Prostate gland (tissue), 2 donors: ENCODE results near the gene DYRK2. TPM values are rescaled to one million over a fixed set of nuclear protein-coding genes. Genes with fewer than 3 reads are reported as not detected.

Experiments
- DNase-seq: peaks from one replicate; pipeline ENCODE4 v3.0.0-alpha.2; 2019; ENCODE audit warnings: low spot score
- H3K27ac ChIP-seq, 2 donors: fragments of 200-600 bp; sonication (generic); 2 replicates each; pipeline ENCODE4 v1.5.1; 2017 to 2019
- H3K27me3 ChIP-seq: fragments of 200-600 bp; sonication (generic); replicated peaks from 2 replicates; pipeline ENCODE4 v1.5.1; 2019; ENCODE audit not compliant: insufficient read depth
- H3K36me3 ChIP-seq, 2 donors: fragments of 200-600 bp; sonication (generic); 1 replicate in 1 of 2; 2 replicates in 1 of 2; pipeline versions ENCODE4 v1.5.1 to v1.8.1; 2017 to 2019
- H3K4me1 ChIP-seq: fragments of 200-600 bp; sonication (generic); replicated peaks from 2 replicates; pipeline ENCODE4 v1.5.1; 2019
- H3K4me3 ChIP-seq, 2 donors: fragments of 200-600 bp; sonication (generic); 2 replicates each; pipeline ENCODE4 v1.5.1; 2017 to 2019
- H3K9me3 ChIP-seq: fragments of 200-600 bp; sonication (generic); 2 replicates; pipeline ENCODE4 v1.5.1; 2017
- CTCF ChIP-seq, 4 experiments: fragments of 200-600 bp in 2 of 4; fragments of 450-650 bp in 2 of 4; sonication (generic) in 2 of 4; IDR thresholded peaks; 1 replicate in 3 of 4; 2 replicates in 1 of 4; pipeline ENCODE4 v1.5.1; 2016 to 2019; ENCODE audit warnings: antibody characterized with exemption in 4 of 4, mild to moderate bottlenecking in 2 of 4, moderate library complexity in 2 of 4
- POLR2A ChIP-seq: fragments of 450-650 bp; IDR thresholded peaks from one replicate; pipeline ENCODE4 v1.6.1; 2016; ENCODE audit warnings: antibody characterized with exemption, mild to moderate bottlenecking
- POLR2AphosphoS5 ChIP-seq: sonication (generic); formaldehyde crosslinking; IDR thresholded peaks from one replicate; pipeline ENCODE4 v1.6.1; 2017; ENCODE audit warnings: antibody characterized with exemption
- WGBS: methylation state at CpG from one replicate; pipeline ENCODE4 v1.1.5; 2018; 5-methylcytosine and 5-hydroxymethylcytosine counted together
- intact Hi-C: fragments of 100-400 bp; cut with DNase I; formaldehyde crosslinking; loops from one replicate; pipeline ENCODE4 v1.14.2; 2022
- total RNA-seq, 2 donors: library from RNA; depleted of rRNA; stranded (reverse); fragments of >200 nt; gene quantifications; one replicate each; pipeline ENCODE4 v1.1.0, GENCODE V29; 2016

Gene DYRK2
- total RNA-seq, 2 donors from 2014 or later = 16.7 to 31.9 TPM

GRCh38 chr12:67661311-67662021 lies 12.9 kb downstream of the DYRK2 start:
- 30% methylated on average over 4 of the region's 4 CpGs for WGBS
- Histone ChIP-seq H3K27me3 (no peaks in the 10 kb centered on the region), H3K4me3 (no peak overlapping the region), H3K4me1 (no peaks in the 10 kb centered on the region), H3K27ac (no peak overlapping the region), H3K9me3 (no peaks in the 10 kb centered on the region), H3K36me3 (no peaks in the 10 kb centered on the region)
- TF ChIP-seq CTCF (IDR thresholded peaks at IDR 0.05) (no peak), POLR2A (no peak), POLR2AphosphoS5 (no peak)
- DNase-seq = no peak
- intact Hi-C loops = no loop called here

- no peaks in the 10 kb centered on the region for H3K4me1 ChIP-seq
- DNase-seq = no peak
- no peak overlapping the region for H3K27ac ChIP-seq
- WGBS = 64% methylated on average over 3 of the region's 3 CpGs
- intact Hi-C loops = no loop called here
- no peak overlapping the region for H3K4me3 ChIP-seq
- no peaks in the 10 kb centered on the region for H3K9me3 ChIP-seq
- TF ChIP-seq POLR2AphosphoS5 (no peak), CTCF (IDR thresholded peaks at IDR 0.05) (no peak), POLR2A (no peak)
- no peaks in the 10 kb centered on the region for H3K36me3 ChIP-seq
- no peaks in the 10 kb centered on the region for H3K27me3 ChIP-seq
Observed at GRCh38 chr12:67662910-67663538, 14.5 kb downstream of the DYRK2 start.

- no peak overlapping the region for H3K4me3 ChIP-seq
- no peak for DNase-seq
- H3K27me3 ChIP-seq = no peaks in the 10 kb centered on the region
- WGBS = 64% methylated on average over 2 of the region's 2 CpGs
- no peaks in the 10 kb centered on the region for H3K4me1 ChIP-seq
- no peaks in the 10 kb centered on the region for H3K36me3 ChIP-seq
- H3K27ac ChIP-seq = no peak overlapping the region
- no peak for TF ChIP-seq CTCF (IDR thresholded peaks at IDR 0.05)
- TF ChIP-seq POLR2A = no peak
- no peak for TF ChIP-seq POLR2AphosphoS5
- no peaks in the 10 kb centered on the region for H3K9me3 ChIP-seq
- intact Hi-C loops = no loop called here
Observed at GRCh38 chr12:67664171-67664570, 15.6 kb downstream of the DYRK2 start.

GRCh38 chr12:67665679-67666078 lies 17.1 kb downstream of the DYRK2 start:
- 81% methylated on average over 1 of the region's 1 CpG for WGBS
- Histone ChIP-seq H3K27me3 (no peaks in the 10 kb centered on the region), H3K27ac (no peak overlapping the region), H3K4me1 (no peaks in the 10 kb centered on the region), H3K4me3 (no peak overlapping the region), H3K36me3 (no peaks in the 10 kb centered on the region), H3K9me3 (no peaks in the 10 kb centered on the region)
- DNase-seq = no peak
- no peak for TF ChIP-seq POLR2AphosphoS5
- no peak for TF ChIP-seq CTCF (IDR thresholded peaks at IDR 0.05)
- TF ChIP-seq POLR2A = no peak
- intact Hi-C loops = no loop called here

GRCh38 chr12:67666605-67667004 lies 18.1 kb downstream of the DYRK2 start:
- Histone ChIP-seq H3K27me3 (no peaks in the 10 kb centered on the region), H3K36me3 (no peaks in the 10 kb centered on the region), H3K27ac (no peak overlapping the region), H3K9me3 (no peaks in the 10 kb centered on the region), H3K4me3 (no peak overlapping the region), H3K4me1 (no peaks in the 10 kb centered on the region)
- intact Hi-C loops = no loop called here
- 52% methylated on average over 1 of the region's 1 CpG for WGBS
- TF ChIP-seq CTCF (IDR thresholded peaks at IDR 0.05) (no peak), POLR2AphosphoS5 (no peak), POLR2A (no peak)
- DNase-seq = no peak
